Fibroblast of the conjunctiva (primary cell): ENCODE data around the gene ASS1.

Experiments used
- DNase-seq: peaks from one replicate; pipeline ENCODE4 v3.0.0-alpha.2; 2010; ENCODE audit warnings: low read depth

Gene ASS1

GRCh38 chr9:130419521-130420035 is 25.2 kb upstream of the ASS1 start:
- DNase-seq, result no peak

- DNase-seq, result no peak
These were observed 23.5 kb upstream of the ASS1 start for GRCh38 chr9:130421154-130421801.

GRCh38 chr9:130421802-130422276 is 22.9 kb upstream of the ASS1 start:
- no peak for DNase-seq

- no peak for DNase-seq
These were observed 22.2 kb upstream of the ASS1 start for GRCh38 chr9:130422546-130422945.

- DNase-seq, result no peak
These were observed 21.5 kb upstream of the ASS1 start for GRCh38 chr9:130423272-130423671.

GRCh38 chr9:130424595-130425454 is 19.9 kb upstream of the ASS1 start:
- no peak for DNase-seq

- DNase-seq, result no peak
These were observed 18.9 kb upstream of the ASS1 start for GRCh38 chr9:130425741-130426466.

- DNase-seq, result no peak
These were observed 18.3 kb upstream of the ASS1 start for GRCh38 chr9:130426467-130426773.

- DNase-seq, result peak; percentile 66
These were observed 17.9 kb upstream of the ASS1 start for GRCh38 chr9:130426883-130427282.

GRCh38 chr9:130427326-130427725 is 17.4 kb upstream of the ASS1 start:
- no peak for DNase-seq

- no peak for DNase-seq
These were observed 16.6 kb upstream of the ASS1 start for GRCh38 chr9:130428086-130428665.

GRCh38 chr9:130429381-130429780 is 15.4 kb upstream of the ASS1 start:
- DNase-seq, result no peak

GRCh38 chr9:130429831-130430230 is 14.9 kb upstream of the ASS1 start:
- DNase-seq, result no peak

- no peak for DNase-seq
These were observed 14.5 kb upstream of the ASS1 start for GRCh38 chr9:130430232-130430631.

GRCh38 chr9:130430734-130431535 is 13.8 kb upstream of the ASS1 start:
- DNase-seq, result no peak

GRCh38 chr9:130431536-130432303 is 13.0 kb upstream of the ASS1 start:
- no peak for DNase-seq

- DNase-seq, result no peak
These were observed 12.4 kb upstream of the ASS1 start for GRCh38 chr9:130432362-130432761.

- no peak for DNase-seq
These were observed 12.0 kb upstream of the ASS1 start for GRCh38 chr9:130432796-130433167.

- DNase-seq, result no peak
These were observed 11.4 kb upstream of the ASS1 start for GRCh38 chr9:130433168-130433946.

- no peak for DNase-seq
These were observed 10.9 kb upstream of the ASS1 start for GRCh38 chr9:130433947-130434262.
